Panc1 (cell line): ENCODE measurements around the gene PRRX2. TPM values are rescaled to one million over a fixed set of nuclear protein-coding genes. Genes with fewer than 3 reads are reported as not detected.

Experiments used
- ATAC-seq: fragments of 200-7000 bp; cut with Tn5 transposase; 2 replicates; pipeline ENCODE4 v1.9.1; 2020; ENCODE audit warnings: mild to moderate bottlenecking, moderate library complexity
- BruUV-seq: library from RNA; stranded (reverse); fragments of 400-500 nt; replicated peaks from 2 replicates; lab custom pipeline; 2021; lab: Mats Ljungman, UMichigan
- CTCF ChIA-PET: fragments of 300-600 bp; sonication (Branson Sonifier 250); formaldehyde crosslinking; loops from one replicate; lab custom pipeline; 2022; ENCODE audit warnings: antibody characterized with exemption; lab: Charles Lee
- POLR2A ChIA-PET: fragments of 300-600 bp; sonication (Branson Sonifier 250); formaldehyde crosslinking; loops from one replicate; lab custom pipeline; 2022; ENCODE audit warnings: antibody characterized with exemption; lab: Charles Lee
- DNase-seq: peaks from one replicate; pipeline ENCODE4 v3.0.0-alpha.2; 2010; ENCODE audit warnings: low read depth, low spot score
- H3K27ac ChIP-seq: 2 replicates; pipeline ENCODE4 v1.5.1; 2011; ENCODE audit warnings: mild to moderate bottlenecking, low read length, inconsistent platforms
- H3K27me3 ChIP-seq: fragments of 200-500 bp; sonication (Bioruptor generic); 2 replicates; pipeline ENCODE4 v1.6.0; 2014; ENCODE audit warnings: low read length, inconsistent platforms; ENCODE audit not compliant: control insufficient read depth, insufficient read depth
- H3K36me3 ChIP-seq: fragments of 200-500 bp; sonication (Bioruptor generic); 2 replicates; pipeline ENCODE4 v1.5.1; 2014; ENCODE audit warnings: inconsistent platforms, mild to moderate bottlenecking, low read length, moderate library complexity; ENCODE audit not compliant: control insufficient read depth, insufficient read depth
- H3K4me1 ChIP-seq: 2 replicates; pipeline ENCODE4 v1.5.1; 2011; ENCODE audit warnings: inconsistent platforms, mild to moderate bottlenecking, low read length, moderate library complexity; ENCODE audit not compliant: control insufficient read depth, insufficient read depth
- H3K4me3 ChIP-seq, 2 experiments: 2 replicates each; pipeline ENCODE4 v1.5.1; 2011 to 2012; ENCODE audit warnings: low read depth in 2 of 2, low read length in 2 of 2, mild to moderate bottlenecking in 2 of 2, inconsistent platforms in 1 of 2, moderate library complexity in 1 of 2
- H3K9me3 ChIP-seq: fragments of 200-500 bp; sonication (Bioruptor generic); 2 replicates; pipeline ENCODE4 v1.5.1; 2014; ENCODE audit warnings: low read depth, mild to moderate bottlenecking, inconsistent platforms, low read length, moderate library complexity; ENCODE audit not compliant: control insufficient read depth, insufficient read depth
- CTCF ChIP-seq: fragments of 450-650 bp; IDR thresholded peaks from 2 replicates; pipeline ENCODE4 v1.5.1; 2017; ENCODE audit warnings: mild to moderate bottlenecking
- POLR2AphosphoS5 ChIP-seq: IDR thresholded peaks from 2 replicates; pipeline ENCODE4 v1.6.1; 2012; ENCODE audit warnings: mild to moderate bottlenecking, low read depth, low read length, moderate library complexity
- REST ChIP-seq, 2 experiments: IDR thresholded peaks; 2 replicates each; pipeline ENCODE4 v1.6.1; 2011 to 2012; ENCODE audit warnings: low read depth in 2 of 2, control low read depth in 1 of 2, low read length in 1 of 2, mild to moderate bottlenecking in 1 of 2, moderate library complexity in 1 of 2; ENCODE audit not compliant: insufficient read depth in 1 of 2
- SIN3A ChIP-seq: IDR thresholded peaks from 2 replicates; pipeline ENCODE4 v1.6.1; 2012; ENCODE audit warnings: low read depth, mild to moderate bottlenecking, low read length, moderate library complexity, borderline replicate concordance; ENCODE audit not compliant: insufficient read depth
- TCF7L2 ChIP-seq: IDR thresholded peaks from 2 replicates; pipeline ENCODE4 v1.6.1; 2011; ENCODE audit warnings: mild to moderate bottlenecking, low read depth, low read length, inconsistent platforms
- in situ Hi-C: cut with HindIII; loops from 2 replicates; pipeline ENCODE4 v1.10.0; 2016; ENCODE audit warnings: low sequenced_read_pairs, low pct_unique_long_range_greater_than_20kb
- intact Hi-C: fragments of 100-400 bp; cut with micrococcal nuclease; formaldehyde crosslinking; loops from one replicate; pipeline ENCODE4 v1.10.0; 2022; ENCODE audit not compliant: unreplicated experiment
- total RNA-seq: library from RNA; stranded (reverse); gene quantifications from one replicate; pipeline ENCODE4 v1.2.1, GENCODE V29; 2021; ENCODE audit not compliant: unreplicated experiment

The PRRX2 gene
- total RNA-seq, 1 experiment from 2014 or later: 6.3 TPM

GRCh38 chr9:129732100-129732499 is 66.7 kb downstream of the PRRX2 start:
- in situ Hi-C loops (no loop called here), intact Hi-C loops (no loop called here)
- DNase-seq: no peak
- TF ChIP-seq TCF7L2: no peak
- H3K4me1 ChIP-seq: no peaks in the 10 kb centered on the region
- H3K4me3 ChIP-seq: no peak overlapping the region
- no peak overlapping the region for H3K27ac ChIP-seq
- POLR2A ChIA-PET: no interaction called here
- no peaks in the 10 kb centered on the region for H3K27me3 ChIP-seq
- H3K9me3 ChIP-seq: no peaks in the 10 kb centered on the region
- no peaks in the 10 kb centered on the region for H3K36me3 ChIP-seq
- no peak for ATAC-seq
- no TSS peak for BruUV-seq
- CTCF ChIA-PET: no interaction called here

DNA sequence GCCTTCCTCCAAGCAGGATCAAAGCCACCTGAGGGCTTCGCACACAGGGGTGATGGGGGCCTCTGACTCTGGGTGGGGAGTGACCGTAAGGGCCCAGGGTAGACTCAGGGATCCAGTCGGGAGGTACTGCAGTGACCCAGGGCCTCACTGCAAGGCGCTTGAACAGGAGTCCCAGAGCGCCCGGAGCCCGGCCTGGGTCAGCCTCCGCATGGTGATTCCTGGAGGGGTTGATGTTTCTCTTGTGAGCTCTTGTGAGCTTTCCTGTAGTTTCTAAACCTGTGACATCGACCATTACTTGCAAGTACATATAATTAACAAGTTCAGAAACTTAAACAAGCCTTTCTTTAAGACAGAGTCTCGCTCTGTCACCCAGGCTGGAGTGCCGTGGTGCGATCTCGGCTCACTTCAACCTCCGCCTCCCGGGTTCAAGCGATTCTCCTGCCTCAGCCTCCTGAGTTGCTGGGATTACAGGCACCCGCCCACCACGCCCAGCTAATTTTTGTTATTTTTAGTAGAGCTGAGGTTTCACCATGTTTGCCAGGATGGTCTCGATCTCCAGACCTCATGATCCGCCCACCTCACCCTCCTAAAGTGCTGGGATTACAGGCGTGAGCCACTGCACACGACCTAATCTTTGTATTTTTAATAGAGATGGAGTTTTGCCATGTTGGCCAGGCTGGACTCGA is 67.6 kb downstream of the PRRX2 start:
- no peak for ATAC-seq
- no TSS peak for BruUV-seq
- intact Hi-C loops: no loop called here
- Histone ChIP-seq H3K4me3 (no peak overlapping the region), H3K36me3 (no peaks in the 10 kb centered on the region), H3K9me3 (no peaks in the 10 kb centered on the region), H3K27me3 (no peaks in the 10 kb centered on the region), H3K27ac (no peak overlapping the region), H3K4me1 (no peaks in the 10 kb centered on the region)
- ChIA-PET POLR2A (interaction anchor here (0.6 kb wide), 1 partner anchor 560 kb away, joined by 4 read pairs; no protein-coding TSS in a partner anchor), CTCF (no interaction called here)
- no peak for TF ChIP-seq POLR2AphosphoS5
- TF ChIP-seq REST (IDR thresholded peaks at IDR 0.05; ENCODE audit: insufficient read depth in 1 of 2, low read depth in 2 of 2, low read length in 1 of 2): no peak
- no peak for TF ChIP-seq TCF7L2
- no peak for TF ChIP-seq CTCF
- TF ChIP-seq SIN3A: no peak
- no peak for DNase-seq
- in situ Hi-C loops: no loop called here

DNA sequence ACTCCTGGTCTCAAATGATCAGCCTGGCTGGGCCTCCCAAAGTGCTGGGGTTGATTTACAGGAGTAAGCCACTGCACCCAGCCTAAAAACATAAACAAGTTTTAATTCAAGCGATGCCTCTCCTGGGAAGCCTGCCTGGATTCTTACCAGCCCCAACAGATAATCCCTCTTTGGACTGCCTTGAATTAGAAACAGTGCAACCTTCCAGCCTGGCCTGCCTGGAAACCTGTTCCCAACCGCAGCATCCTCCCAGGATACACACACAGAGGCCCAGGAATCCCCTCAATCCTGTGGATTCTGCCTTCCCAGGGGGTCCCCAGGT is 68.1 kb downstream of the PRRX2 start:
- no peaks in the 10 kb centered on the region for H3K36me3 ChIP-seq
- intact Hi-C loops: no loop called here
- H3K27me3 ChIP-seq: no peaks in the 10 kb centered on the region
- BruUV-seq: no TSS peak
- no peak for ATAC-seq
- ChIA-PET CTCF (no interaction called here), POLR2A (interaction anchor here (0.6 kb wide), 1 partner anchor 561 kb away, joined by 4 read pairs; no protein-coding TSS in a partner anchor)
- no peak for DNase-seq
- H3K9me3 ChIP-seq: no peaks in the 10 kb centered on the region
- in situ Hi-C loops: no loop called here
- H3K27ac ChIP-seq: no peak overlapping the region
- TF ChIP-seq REST (IDR thresholded peaks at IDR 0.05; ENCODE audit: insufficient read depth in 1 of 2, low read depth in 2 of 2, low read length in 1 of 2): no peak
- TF ChIP-seq POLR2AphosphoS5: no peak
- no peak for TF ChIP-seq SIN3A
- no peak for TF ChIP-seq CTCF
- TF ChIP-seq TCF7L2: no peak
- no peaks in the 10 kb centered on the region for H3K4me1 ChIP-seq
- no peak overlapping the region for H3K4me3 ChIP-seq
